Measurements from ENCODE around the gene HIVEP2. TPM values are rescaled to one million over a fixed set of nuclear protein-coding genes. Genes with fewer than 3 reads are reported as not detected.

HIVEP2 gene
- total and polyA plus RNA-seq, 2 of the 4 experiments (the other 2 are of a cell fraction): 4.3 to 11.3 TPM

- 100% methylated on average over 1 of the region's 3 CpGs; no CpG with 5 or more reads in 1 of the 2 experiments for WGBS, 2 experiments (ENCODE audit: extremely low coverage in 2 of 2, insufficient read length in 1 of 2)
- no peak overlapping the region for H3K4me2 ChIP-seq (ENCODE audit: low read depth, low read length)
- H3K27ac ChIP-seq (ENCODE audit: insufficient read depth, low read length): no peak overlapping the region
- no peak for DNase-seq
- no peaks in the 10 kb centered on the region for H3K27me3 ChIP-seq (ENCODE audit: control insufficient read depth, insufficient read depth, low read length)
- ChIA-PET POLR2A (ENCODE audit: unreplicated experiment) (no interaction called here), CTCF (no interaction called here)
- H3K23ac ChIP-seq (ENCODE audit: low read depth, low read length): 0 out of 2 replicates have a peak overlapping the region, but pooled peaks have one; percentile 16
- H2BK120ac ChIP-seq (ENCODE audit: low read depth, low read length): no peak overlapping the region
- no peak overlapping the region for H4K5ac ChIP-seq (ENCODE audit: low read depth, low read length)
- H3K36me3 ChIP-seq (ENCODE audit: control insufficient read depth, insufficient read depth, low read length): peaks cover 7% of the 10 kb centered on the region
- H2BK5ac ChIP-seq (ENCODE audit: low read depth, low read length, poor library complexity, severe bottlenecking): no peak overlapping the region
- no peak overlapping the region for H3K56ac ChIP-seq (ENCODE audit: extremely low read depth, insufficient read depth, low read length)
- no peak overlapping the region for H3K14ac ChIP-seq (replicated peaks; ENCODE audit: low read depth, low read length)
- no peak for ATAC-seq (ENCODE audit: low read depth)
- in situ Hi-C loops (cut with MboI; ENCODE audit: low sequenced_read_pairs): no loop called here
- peaks cover 8% of the 10 kb centered on the region; the same call in 1 of the 2 replicates for H3K9me1 ChIP-seq (ENCODE audit: insufficient read depth, low read length)
- no peak overlapping the region for H4K91ac ChIP-seq (ENCODE audit: insufficient read depth, low read depth, low read length)
- no peak overlapping the region for H2BK15ac ChIP-seq (ENCODE audit: low read depth, low read length)
- H3K18ac ChIP-seq (ENCODE audit: low read depth, low read length): no peak overlapping the region
- intact Hi-C loops (cut with micrococcal nuclease): no loop called here
- no peaks in the 10 kb centered on the region for H3K9me3 ChIP-seq (ENCODE audit: control insufficient read depth, insufficient read depth, low read length)
- dilution Hi-C loops (cut with HindIII; ENCODE audit: low sequenced_read_pairs, unreplicated experiment): no loop called here
- peak overlapping the region; percentile 12; the same call in 1 of the 2 replicates for H2BK20ac ChIP-seq (ENCODE audit: low read depth, low read length)
- H3K79me1 ChIP-seq (ENCODE audit: low read depth in 1 of 2, low read length in 2 of 2): peaks cover 4 to 8% of the 10 kb centered on the region in 2 experiments; a peak in 2 of 4 replicates
- H2AK9ac ChIP-seq (replicated peaks; ENCODE audit: low read depth, low read length, poor library complexity): no peak overlapping the region
- no peak overlapping the region for H3K4me3 ChIP-seq (ENCODE audit: insufficient read depth, low read depth, low read length)
- no TSS peak for BruUV-seq (replicated peaks)
- no peak overlapping the region for H3K4ac ChIP-seq (ENCODE audit: low read depth, low read length)
- TF ChIP-seq FOS (IDR thresholded peaks at IDR 0.05; ENCODE audit: low read depth, low read length): no peak
- TF ChIP-seq MXI1 (IDR thresholded peaks at IDR 0.05; ENCODE audit: borderline replicate concordance, low read depth, low read length): no peak
- no peak for TF ChIP-seq MAZ (IDR thresholded peaks at IDR 0.05; ENCODE audit: borderline replicate concordance, low read depth, low read length)
- no peak for TF ChIP-seq SMC3 (IDR thresholded peaks at IDR 0.05; ENCODE audit: low read depth, low read length)
- peaks cover 8% of the 10 kb centered on the region for H3K4me1 ChIP-seq (ENCODE audit: control insufficient read depth, insufficient read depth, low read length)
- 0 out of 2 replicates have a peak, but pooled peaks cover 3% of the 10 kb centered on the region for H4K20me1 ChIP-seq (ENCODE audit: insufficient read depth, low read length)
- H3K9ac ChIP-seq (ENCODE audit: low read depth, low read length): no peak overlapping the region
- no peak overlapping the region for H2AFZ ChIP-seq (replicated peaks; ENCODE audit: low read length, poor library complexity)
- no peak overlapping the region for H4K8ac ChIP-seq (ENCODE audit: low read depth in 2 of 2, low read length in 2 of 2)
- peak overlapping the region; percentile 26; the same call in 1 of the 2 replicates for H2AK5ac ChIP-seq (ENCODE audit: low read depth, low read length)
These were observed 193.5 kb downstream of the HIVEP2 start for GRCh38 chr6:142751452-142751851.
